ENCODE data around the gene PXMP4. TPM values are rescaled to one million over a fixed set of nuclear protein-coding genes. Genes with fewer than 3 reads are reported as not detected.

The PXMP4 gene
- total RNA-seq, 1 experiment from 2014 or later, result 19.1 TPM

DNA sequence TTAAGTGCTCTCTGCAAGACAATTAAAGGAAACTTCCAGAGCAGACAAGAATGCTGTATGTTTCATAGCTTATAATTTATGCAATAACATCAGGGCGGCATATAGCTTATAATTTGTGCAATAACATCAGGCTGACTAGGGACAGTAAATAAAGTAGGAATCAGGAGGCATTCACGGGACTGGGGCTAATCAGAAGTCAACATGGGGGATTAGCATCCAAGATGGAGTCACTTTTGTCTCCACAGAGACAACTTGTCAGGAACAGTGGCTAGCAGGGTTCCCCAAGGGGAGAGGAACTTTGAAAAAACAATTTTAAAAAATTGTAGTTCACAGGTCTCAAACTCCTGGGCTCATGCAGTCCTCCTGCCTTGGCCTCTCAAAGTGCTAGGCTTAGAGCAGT is 8.4 kb upstream of the PXMP4 start:
- ChIA-PET POLR2A (ENCODE audit: unreplicated experiment) (interaction anchor here (0.7 kb wide), 1 partner anchor 1254 kb away, joined by 3 read pairs; no protein-coding TSS in a partner anchor), CTCF (no interaction called here)
- Histone ChIP-seq H3K27ac (no peak overlapping the region), H3K4me3 (no peak overlapping the region), H3K36me3 (ENCODE audit: low read depth) (no peaks in the 10 kb centered on the region), H3K9me3 (ENCODE audit: insufficient read depth, low read depth) (no peaks in the 10 kb centered on the region), H4K20me1 (ENCODE audit: insufficient read depth) (no peaks in the 10 kb centered on the region), H3K4me1 (replicated peaks; ENCODE audit: insufficient read depth) (peaks cover 68% of the 10 kb centered on the region), H2AFZ (no peak overlapping the region), H3K27me3 (ENCODE audit: insufficient read depth, low read depth) (no peaks in the 10 kb centered on the region), H3F3A (ENCODE audit: insufficient read depth, low read depth) (peaks cover 63% of the 10 kb centered on the region), H3K9me2 (ENCODE audit: insufficient read depth) (no peaks in the 10 kb centered on the region), H3K79me2 (ENCODE audit: low read depth) (no peaks in the 10 kb centered on the region), H3K4me2 (peak overlapping the region; percentile 59; the same call in 1 of the 2 replicates)
- TF ChIP-seq, protein P1, sequence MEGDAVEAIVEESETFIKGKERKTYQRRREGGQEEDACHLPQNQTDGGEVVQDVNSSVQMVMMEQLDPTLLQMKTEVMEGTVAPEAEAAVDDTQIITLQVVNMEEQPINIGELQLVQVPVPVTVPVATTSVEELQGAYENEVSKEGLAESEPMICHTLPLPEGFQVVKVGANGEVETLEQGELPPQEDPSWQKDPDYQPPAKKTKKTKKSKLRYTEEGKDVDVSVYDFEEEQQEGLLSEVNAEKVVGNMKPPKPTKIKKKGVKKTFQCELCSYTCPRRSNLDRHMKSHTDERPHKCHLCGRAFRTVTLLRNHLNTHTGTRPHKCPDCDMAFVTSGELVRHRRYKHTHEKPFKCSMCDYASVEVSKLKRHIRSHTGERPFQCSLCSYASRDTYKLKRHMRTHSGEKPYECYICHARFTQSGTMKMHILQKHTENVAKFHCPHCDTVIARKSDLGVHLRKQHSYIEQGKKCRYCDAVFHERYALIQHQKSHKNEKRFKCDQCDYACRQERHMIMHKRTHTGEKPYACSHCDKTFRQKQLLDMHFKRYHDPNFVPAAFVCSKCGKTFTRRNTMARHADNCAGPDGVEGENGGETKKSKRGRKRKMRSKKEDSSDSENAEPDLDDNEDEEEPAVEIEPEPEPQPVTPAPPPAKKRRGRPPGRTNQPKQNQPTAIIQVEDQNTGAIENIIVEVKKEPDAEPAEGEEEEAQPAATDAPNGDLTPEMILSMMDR (conservative IDR thresholded peaks at IDR 0.05), result no peak
- TF ChIP-seq EZH2 (IDR thresholded peaks at IDR 0.05; ENCODE audit: low read depth), result no peak
- BruUV-seq (replicated peaks), result no TSS peak
- intact Hi-C loops (cut with micrococcal nuclease; ENCODE audit: unreplicated experiment), result no loop called here
- no peak for DNase-seq

DNA sequence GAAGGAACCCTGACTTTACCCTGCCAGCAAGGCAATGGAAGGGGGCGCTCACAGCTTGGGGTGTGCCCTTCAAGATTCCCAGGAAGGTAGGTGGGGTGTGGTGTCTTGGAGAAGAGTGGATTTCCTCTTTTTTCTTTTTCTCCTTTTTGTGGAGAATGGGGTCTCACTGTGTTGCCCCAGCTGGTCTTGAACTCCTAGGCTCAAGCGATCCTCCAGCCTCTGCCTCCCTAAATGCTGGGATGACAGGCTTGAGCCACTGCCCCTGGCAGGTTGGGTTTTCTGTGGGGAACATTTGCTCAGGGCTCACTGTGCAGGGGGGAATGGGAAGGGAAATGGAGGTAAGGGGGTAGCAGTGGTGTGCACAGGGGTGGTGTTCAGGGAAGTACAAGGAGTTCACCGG is 7.7 kb upstream of the PXMP4 start:
- no peaks in the 10 kb centered on the region for H3K79me2 ChIP-seq (ENCODE audit: low read depth)
- no peak overlapping the region for H3K4me3 ChIP-seq
- BruUV-seq (replicated peaks), result no TSS peak
- H3K9me3 ChIP-seq (ENCODE audit: insufficient read depth, low read depth), result no peaks in the 10 kb centered on the region
- TF ChIP-seq EZH2 (IDR thresholded peaks at IDR 0.05; ENCODE audit: low read depth), result no peak
- TF ChIP-seq, protein P1 (conservative IDR thresholded peaks at IDR 0.05), result no peak
- no peaks in the 10 kb centered on the region for H3K36me3 ChIP-seq (ENCODE audit: low read depth)
- no peak overlapping the region for H3K4me2 ChIP-seq
- no peak for DNase-seq
- no peaks in the 10 kb centered on the region for H4K20me1 ChIP-seq (ENCODE audit: insufficient read depth)
- H3F3A ChIP-seq (ENCODE audit: insufficient read depth, low read depth), result peaks cover 59% of the 10 kb centered on the region
- ChIA-PET CTCF (no interaction called here), POLR2A (ENCODE audit: unreplicated experiment) (interaction anchor here (0.7 kb wide), 1 partner anchor 1254 kb away, joined by 3 read pairs; no protein-coding TSS in a partner anchor)
- H3K4me1 ChIP-seq (replicated peaks; ENCODE audit: insufficient read depth), result peaks cover 64% of the 10 kb centered on the region
- H3K27ac ChIP-seq, result no peak overlapping the region
- H3K9me2 ChIP-seq (ENCODE audit: insufficient read depth), result no peaks in the 10 kb centered on the region
- no peak overlapping the region for H2AFZ ChIP-seq
- intact Hi-C loops (cut with micrococcal nuclease; ENCODE audit: unreplicated experiment), result no loop called here
- no peaks in the 10 kb centered on the region for H3K27me3 ChIP-seq (ENCODE audit: insufficient read depth, low read depth)

DNA sequence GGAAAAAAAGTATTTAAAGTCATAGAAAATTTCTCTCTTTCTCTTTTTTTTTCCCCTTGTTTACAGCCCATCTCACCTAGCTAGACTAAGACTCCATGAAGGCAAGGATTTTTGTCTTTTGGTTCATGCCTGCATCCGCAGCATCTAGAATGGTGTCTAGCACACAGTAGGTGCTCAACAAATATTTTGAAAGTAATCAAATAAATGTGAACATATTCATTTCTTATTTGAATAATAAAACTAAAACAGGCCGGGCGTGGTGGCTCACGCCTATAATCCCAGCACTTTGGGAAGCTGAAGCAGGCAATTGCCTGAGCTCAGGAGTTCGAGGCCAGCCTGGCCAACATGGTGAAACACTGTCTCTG is 7.0 kb upstream of the PXMP4 start:
- DNase-seq, result no peak
- peaks cover 54% of the 10 kb centered on the region for H3F3A ChIP-seq (ENCODE audit: insufficient read depth, low read depth)
- intact Hi-C loops (cut with micrococcal nuclease; ENCODE audit: unreplicated experiment), result no loop called here
- no peaks in the 10 kb centered on the region for H3K27me3 ChIP-seq (ENCODE audit: insufficient read depth, low read depth)
- ChIA-PET POLR2A (ENCODE audit: unreplicated experiment) (no interaction called here), CTCF (no interaction called here)
- TF ChIP-seq, protein P1 (conservative IDR thresholded peaks at IDR 0.05), result no peak
- TF ChIP-seq EZH2 (IDR thresholded peaks at IDR 0.05; ENCODE audit: low read depth), result no peak
- H2AFZ ChIP-seq, result no peak overlapping the region
- H4K20me1 ChIP-seq (ENCODE audit: insufficient read depth), result no peaks in the 10 kb centered on the region
- H3K27ac ChIP-seq, result no peak overlapping the region
- H3K36me3 ChIP-seq (ENCODE audit: low read depth), result no peaks in the 10 kb centered on the region
- H3K4me3 ChIP-seq, result no peak overlapping the region
- H3K9me2 ChIP-seq (ENCODE audit: insufficient read depth), result no peaks in the 10 kb centered on the region
- no TSS peak for BruUV-seq (replicated peaks)
- no peak overlapping the region for H3K4me2 ChIP-seq
- H3K9me3 ChIP-seq (ENCODE audit: insufficient read depth, low read depth), result no peaks in the 10 kb centered on the region
- peaks cover 61% of the 10 kb centered on the region for H3K4me1 ChIP-seq (replicated peaks; ENCODE audit: insufficient read depth)
- H3K79me2 ChIP-seq (ENCODE audit: low read depth), result no peaks in the 10 kb centered on the region

Data from PC-9 (cell line).